Epidermal melanocyte (primary cell): Measurements from ENCODE around the gene TMEM95.
"Not testable (repeated sequence)": the region's sequence is repeated elsewhere in the genome, so short reads cannot be mapped to it uniquely, and the experiment has no call there.

Source experiments
- DNase-seq: peaks from one replicate; pipeline ENCODE4 v3.0.0; 2011; ENCODE audit warnings: low spot score; ENCODE audit not compliant: insufficient read length

The TMEM95 gene

DNA sequence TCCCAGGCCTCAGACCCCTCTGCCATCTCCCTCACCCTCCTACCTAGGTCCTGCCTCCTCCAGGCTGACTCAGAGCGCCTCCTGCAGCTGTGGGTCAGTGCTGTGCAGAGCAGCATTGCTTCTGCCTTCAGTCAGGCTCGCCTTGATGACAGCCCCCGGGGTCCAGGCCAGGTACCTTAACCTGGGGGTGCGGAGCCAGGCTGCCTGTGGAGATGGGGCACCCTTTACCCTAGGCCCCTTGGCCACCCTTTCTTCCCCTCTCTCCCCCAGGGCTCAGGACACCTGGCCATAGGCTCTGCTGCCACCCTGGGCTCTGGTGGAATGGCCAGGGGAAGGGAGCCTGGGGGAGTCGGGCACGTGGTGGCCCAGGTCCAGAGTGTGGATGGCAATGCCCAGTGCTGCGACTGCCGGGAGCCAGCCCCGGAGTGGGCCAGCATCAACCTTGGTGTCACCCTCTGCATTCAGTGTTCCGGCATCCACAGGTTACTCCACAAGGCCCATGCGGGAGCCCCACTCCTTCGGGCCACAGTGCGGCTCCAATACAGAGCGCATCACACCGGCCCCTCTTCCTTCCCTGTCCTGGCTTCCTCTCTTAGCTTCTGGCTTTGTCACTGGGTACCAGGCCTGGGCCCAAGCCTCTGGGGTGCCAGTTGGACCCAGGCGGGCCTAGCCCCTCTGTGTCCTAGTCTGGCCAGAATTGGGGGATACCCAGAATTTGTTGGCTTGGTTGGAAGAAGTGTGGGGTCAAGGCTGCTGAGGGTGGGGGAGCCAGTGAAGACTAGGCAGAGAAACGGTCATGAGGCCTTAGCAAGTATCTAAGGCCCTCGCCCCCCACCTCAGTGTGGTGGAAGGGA is 8.0 kb upstream of the TMEM95 start:
- no peak for DNase-seq

- DNase-seq: no peak
These were observed 7.1 kb upstream of the TMEM95 start for GRCh38 chr17:7347630-7348477.

GRCh38 chr17:7348478-7349242 is 6.3 kb upstream of the TMEM95 start:
- DNase-seq: no peak

DNA sequence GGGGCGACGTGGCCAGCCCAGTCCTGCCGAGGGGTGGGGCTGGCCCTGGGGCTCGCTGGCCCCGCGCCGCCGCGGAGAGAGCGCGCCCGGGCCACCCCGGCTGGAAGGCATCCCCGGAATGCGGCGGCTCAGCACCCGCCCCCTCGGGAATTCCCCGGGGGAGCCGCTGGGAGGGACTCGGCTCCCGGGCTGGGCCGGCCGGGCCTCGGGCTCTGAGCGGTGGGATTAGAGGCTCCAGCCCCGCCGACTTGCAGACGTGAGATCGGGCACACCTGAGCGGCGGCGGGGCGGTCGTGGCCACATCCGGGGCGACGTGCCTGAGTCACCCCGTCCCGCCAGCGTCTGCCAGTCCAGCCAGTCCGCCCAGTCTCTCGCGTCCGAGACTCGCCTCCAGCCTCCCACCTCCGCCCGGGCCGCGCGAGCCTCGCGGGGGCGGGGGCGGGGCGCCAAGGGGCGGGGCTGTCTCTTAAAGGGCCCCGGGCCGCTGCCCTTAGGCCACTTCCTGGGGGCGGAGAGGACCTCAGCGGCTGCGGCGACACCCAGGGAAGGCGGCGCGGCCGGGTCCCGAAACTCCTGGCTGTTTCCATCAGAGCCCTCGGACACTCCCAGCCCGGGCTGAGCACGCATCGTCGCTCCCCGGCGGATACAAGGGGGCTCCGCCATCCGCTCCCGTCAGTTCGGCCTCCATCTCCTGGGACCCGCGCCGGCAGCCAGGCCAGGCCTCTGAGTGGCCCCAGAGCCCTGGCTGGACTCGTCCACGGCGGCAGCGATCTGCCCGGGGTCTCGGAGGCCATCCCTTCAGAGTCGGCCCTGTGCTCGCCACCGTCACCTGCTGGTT is 3.1 kb upstream of the TMEM95 start, which contains the start of gene KCTD11:
Gene KCTD11 (plus strand): TSS at position 498 of the 838 bp plus-strand sequence.
- DNase-seq: peak; percentile 93

GRCh38 chr17:7352503-7352889 is 2.5 kb upstream of the TMEM95 start:
- no peak for DNase-seq

- DNase-seq: no peak
These were observed 1.9 kb upstream of the TMEM95 start for GRCh38 chr17:7352910-7353635.

- no peak for DNase-seq
These were observed 603 bp upstream of the TMEM95 start for GRCh38 chr17:7354262-7354843.

GRCh38 chr17:7355573-7355972 is 617 bp downstream of the TMEM95 start:
- no peak for DNase-seq

DNA sequence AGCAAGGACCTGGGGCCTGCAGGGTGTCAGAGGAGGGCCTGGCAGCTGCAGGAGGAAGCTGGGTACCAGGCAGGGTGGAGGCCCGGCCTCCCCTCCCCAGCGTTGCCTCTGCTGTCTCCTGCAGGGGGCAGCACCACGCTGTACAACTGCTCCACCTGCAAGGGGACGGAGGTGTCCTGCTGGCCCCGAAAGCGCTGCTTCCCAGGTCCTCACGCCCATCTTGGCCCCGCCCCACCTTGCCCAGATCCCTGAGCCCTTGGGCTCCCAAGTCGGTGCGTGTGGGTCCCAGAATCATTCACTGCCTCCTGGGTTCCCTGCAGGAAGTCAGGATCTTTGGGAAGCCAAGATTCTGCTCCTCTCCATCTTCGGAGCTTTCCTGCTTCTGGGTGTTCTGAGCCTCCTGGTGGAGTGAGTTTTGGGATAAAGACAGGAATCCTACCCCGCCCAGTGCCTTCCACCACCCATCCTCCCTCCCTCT is 1.2 kb downstream of the TMEM95 start:
- no peak for DNase-seq

GRCh38 chr17:7356756-7357155 is 1.8 kb downstream of the TMEM95 start:
- no peak for DNase-seq

DNA sequence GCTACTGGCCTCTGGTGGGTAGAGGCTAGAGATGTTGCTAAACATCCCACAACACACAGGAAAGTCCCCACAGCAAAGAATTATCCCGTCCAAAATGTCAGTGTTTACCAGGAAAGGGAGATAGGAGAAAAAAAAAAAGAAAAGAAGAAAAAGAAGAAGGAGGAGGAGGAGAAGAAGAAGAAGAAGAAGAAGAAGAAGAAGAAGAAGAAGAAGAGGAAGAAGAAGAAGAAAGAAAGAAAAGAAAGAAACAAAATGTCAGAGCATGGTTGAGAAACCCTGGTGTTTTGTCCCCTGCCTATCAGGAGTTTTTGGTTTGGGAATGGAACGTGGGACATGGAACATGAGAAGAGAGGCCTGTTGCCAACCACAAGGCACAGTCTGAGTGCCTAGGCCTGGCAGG is 2.4 kb downstream of the TMEM95 start:
- DNase-seq: no peak

DNA sequence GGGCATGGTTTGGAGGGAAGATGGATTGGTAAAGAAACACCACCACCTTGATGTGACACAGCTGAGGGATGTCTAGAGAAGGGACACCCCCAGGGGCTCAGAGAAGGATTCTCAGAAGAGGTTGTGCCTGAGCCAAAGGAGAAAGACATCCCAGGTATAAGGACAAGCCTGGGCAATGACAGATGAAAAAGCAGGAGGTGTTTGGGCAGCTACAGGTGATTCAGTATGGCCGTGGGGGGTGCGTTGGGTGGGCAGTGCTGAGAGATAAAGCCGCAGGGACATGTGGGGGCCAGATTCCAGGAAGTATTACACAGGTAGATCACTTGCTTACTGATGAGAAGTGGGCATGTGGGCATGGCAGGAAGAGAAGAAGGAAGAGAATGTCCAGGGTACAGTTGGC is 7.0 kb downstream of the TMEM95 start:
- no peak for DNase-seq

- DNase-seq: no peak
These were observed 8.4 kb downstream of the TMEM95 start for GRCh38 chr17:7363311-7363710.

DNA sequence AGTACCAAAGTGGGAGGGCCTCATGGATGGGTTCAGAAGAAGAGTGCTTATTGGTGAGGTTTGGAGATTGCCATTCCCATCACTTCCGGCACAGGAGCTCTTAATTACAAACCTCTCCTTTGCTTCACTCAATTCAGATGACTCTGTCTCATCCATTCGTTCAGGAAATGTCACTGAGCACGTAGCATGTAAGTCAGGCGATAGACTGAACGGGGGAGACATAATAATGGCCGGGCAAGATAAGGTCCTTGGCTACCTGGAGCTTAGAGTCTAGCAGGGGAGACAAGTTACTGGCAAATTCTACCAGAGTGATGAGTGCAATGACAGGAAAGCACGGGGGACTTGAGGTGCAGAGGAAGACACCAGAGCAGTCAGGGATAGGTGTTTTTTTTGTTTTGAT is 11.0 kb downstream of the TMEM95 start:
- DNase-seq: not testable (repeated sequence)

- DNase-seq: no peak
These were observed 12.1 kb downstream of the TMEM95 start for GRCh38 chr17:7367083-7367482.

- DNase-seq: no peak
These were observed 13.1 kb downstream of the TMEM95 start for GRCh38 chr17:7367918-7368598.

- not testable (repeated sequence) for DNase-seq
These were observed 13.6 kb downstream of the TMEM95 start for GRCh38 chr17:7368599-7368994.

DNA sequence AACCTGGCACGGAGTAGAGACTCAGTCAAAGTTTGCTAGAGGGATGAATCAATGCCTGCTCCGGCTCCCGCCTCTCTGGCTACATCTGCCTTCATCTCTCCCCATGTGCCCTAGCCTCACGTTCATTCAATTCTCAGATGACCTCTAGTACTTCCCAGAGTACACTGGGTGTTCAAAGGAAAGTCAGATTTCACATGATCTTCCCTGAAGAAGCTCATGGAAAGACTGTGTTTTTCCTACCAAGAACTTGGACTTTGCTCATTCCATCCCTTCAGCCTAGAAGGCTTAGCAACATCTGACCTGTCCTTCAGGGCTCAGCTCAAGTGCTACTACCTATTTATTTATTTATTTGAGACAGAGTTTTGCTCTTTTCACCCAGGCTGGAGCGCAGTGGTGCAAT is 14.9 kb downstream of the TMEM95 start:
- DNase-seq: no peak

GRCh38 chr17:7370853-7371252 is 15.9 kb downstream of the TMEM95 start:
- DNase-seq: no peak
